ENCODE measurements around the gene MRPS6.

DNA sequence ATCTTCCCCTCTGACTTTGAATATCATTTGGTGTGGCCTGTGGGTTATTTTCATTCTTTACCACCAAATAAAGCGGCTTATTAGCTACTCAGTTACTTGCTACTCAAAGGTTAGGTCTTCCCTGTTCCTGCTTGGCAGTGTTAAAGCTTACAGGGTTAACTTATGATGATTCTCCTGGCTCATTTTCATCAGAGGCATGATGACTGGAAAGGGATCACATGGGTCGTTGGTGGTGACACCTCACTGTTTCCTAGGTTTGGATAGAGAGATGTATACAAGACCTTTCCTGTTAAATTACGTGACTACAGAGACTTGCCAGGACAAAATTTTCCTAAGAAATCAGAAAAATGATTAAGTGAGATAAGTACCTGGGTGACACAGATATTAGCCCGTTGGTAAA, 27.4 kb downstream of the MRPS6 start:
- TF ChIP-seq CTCF (IDR thresholded peaks at IDR 0.05; ENCODE audit: low read depth, low read length, missing input control) (no peak), RXRA (IDR thresholded peaks at IDR 0.05) (no peak)

All from liver (tissue), 3 donors.